Breast epithelium (tissue), 3 donors: ENCODE data around the gene PIGV.

ENCODE experiments used
- CTCF ChIP-seq, 3 donors: fragments of 450-650 bp; IDR thresholded peaks; one replicate each; pipeline ENCODE4 v1.5.1; 2016 to 2017; ENCODE audit warnings: antibody characterized with exemption in 3 of 3, mild to moderate bottlenecking in 3 of 3, moderate library complexity in 3 of 3
- POLR2A ChIP-seq: fragments of 450-650 bp; IDR thresholded peaks from one replicate; pipeline ENCODE4 v1.6.1; 2016; ENCODE audit warnings: antibody characterized with exemption, mild to moderate bottlenecking, moderate library complexity
- POLR2AphosphoS5 ChIP-seq, 3 donors: sonication (generic); formaldehyde crosslinking; IDR thresholded peaks; one replicate each; pipeline ENCODE4 v1.6.1; 2017; ENCODE audit warnings: antibody characterized with exemption in 3 of 3

GRCh38 chr1:26750428-26750827 is 37.3 kb upstream of the PIGV start:
- no peak for TF ChIP-seq CTCF (IDR thresholded peaks at IDR 0.05)
- no peak for TF ChIP-seq POLR2A
- TF ChIP-seq POLR2AphosphoS5 (IDR thresholded peaks at IDR 0.05) = no peak
